K562 (cell line): ENCODE results near the gene HNRNPM. TPM values are rescaled to one million over a fixed set of nuclear protein-coding genes. Genes with fewer than 3 reads are reported as not detected.

Experiments used
- ATAC-seq: fragments of 200-7000 bp; cut with Tn5 transposase; 3 replicates; pipeline ENCODE4 v1.9.1; 2020; ENCODE audit warnings: moderate library complexity
- BruUV-seq: library from RNA; stranded (reverse); fragments of 400-500 nt; replicated peaks from 2 replicates; lab custom pipeline; 2021; lab: Mats Ljungman, UMichigan
- CTCF ChIA-PET: fragments of 300-600 bp; formaldehyde crosslinking; extraction: SDS; loops from one replicate; lab custom pipeline; 2021; ENCODE audit warnings: low intra/inter-chr PET ratio; lab: Yijun Ruan, JAX
- POLR2A ChIA-PET: fragments of 300-600, 350-650 bp; sonication (Branson Sonifier 250); formaldehyde crosslinking; extraction: SDS; loops from one replicate; lab custom pipeline; 2021; ENCODE audit warnings: antibody characterized with exemption, inconsistent platforms; lab: Yijun Ruan, JAX
- DNase-seq, 4 experiments: peaks; one replicate each; pipeline versions ENCODE4 v3.0.0 to v3.0.0-alpha.2; 2011 to 2018; ENCODE audit warnings: low spot score in 3 of 4, mixed read lengths in 3 of 4; ENCODE audit errors: extremely low read depth in 1 of 4
- FAIRE-seq: peaks from 2 replicates; lab custom pipeline; 2011; peaks lifted over from hg19 to GRCh38; lab: Jason Lieb, UNC
- H2AFZ ChIP-seq: 2 replicates; pipeline ENCODE4 v1.6.0; 2011; ENCODE audit warnings: low read depth, low read length, control low read depth, inconsistent platforms
- H3K27ac ChIP-seq: fragments of 200-600 bp; 3 replicates; pipeline ENCODE4 v1.8.0; 2011; ENCODE audit warnings: low read depth, mild to moderate bottlenecking, control low read depth, inconsistent platforms, low read length, moderate library complexity, mixed read lengths; ENCODE audit errors: extremely low read depth
- H3K27me3 ChIP-seq, 2 experiments: fragments of 300-600 bp in 1 of 2; 2 replicates in 1 of 2; 3 replicates in 1 of 2; pipeline versions ENCODE4 v1.6.0 to v1.8.0; 2011; ENCODE audit warnings: inconsistent platforms in 2 of 2, low read length in 2 of 2, mild to moderate bottlenecking in 1 of 2, mixed read lengths in 1 of 2, moderate library complexity in 1 of 2; ENCODE audit not compliant: control insufficient read depth in 2 of 2, insufficient read depth in 2 of 2
- H3K36me3 ChIP-seq: fragments of 300-600 bp; 3 replicates; pipeline ENCODE4 v1.8.0; 2011; ENCODE audit warnings: mild to moderate bottlenecking, low read length, inconsistent platforms; ENCODE audit not compliant: control insufficient read depth, insufficient read depth
- H3K4me1 ChIP-seq, 2 experiments: fragments of 200-600 bp in 1 of 2; replicated peaks in 1 of 2; 2 replicates in 1 of 2; 3 replicates in 1 of 2; pipeline versions ENCODE4 v1.5.1 to v1.8.0; 2011; ENCODE audit warnings: inconsistent platforms in 2 of 2, low read length in 2 of 2, mild to moderate bottlenecking in 1 of 2, mixed read lengths in 1 of 2, moderate library complexity in 1 of 2; ENCODE audit not compliant: control insufficient read depth in 2 of 2, insufficient read depth in 2 of 2
- H3K4me2 ChIP-seq: 2 replicates; pipeline ENCODE4 v1.6.1; 2011; ENCODE audit warnings: low read length, control low read depth, inconsistent platforms, mixed read lengths; ENCODE audit not compliant: insufficient read depth
- H3K4me3 ChIP-seq: fragments of 200-600 bp; sonication (generic), shearing (Covaris generic); 2 replicates; pipeline ENCODE4 v1.5.1; 2016; ENCODE audit warnings: control low read depth, inconsistent platforms
- H3K79me2 ChIP-seq: fragments of 200-600 bp; 3 replicates; pipeline ENCODE4 v1.8.0; 2011; ENCODE audit warnings: low read length, inconsistent platforms; ENCODE audit not compliant: control insufficient read depth, insufficient read depth
- H3K9ac ChIP-seq, 2 experiments: 2 replicates each; pipeline versions ENCODE4 v1.6.0 to v1.6.1; 2011; ENCODE audit warnings: low read depth in 2 of 2, low read length in 2 of 2, control low read depth in 1 of 2, inconsistent platforms in 1 of 2, mild to moderate bottlenecking in 1 of 2, mixed read lengths in 1 of 2; ENCODE audit not compliant: insufficient read depth in 1 of 2
- H3K9me1 ChIP-seq: one replicate; pipeline ENCODE4 v1.6.0; 2011; ENCODE audit warnings: inconsistent platforms, mild to moderate bottlenecking, low read length, moderate library complexity; ENCODE audit not compliant: control insufficient read depth, insufficient read depth
- H3K9me3 ChIP-seq: replicated peaks from 2 replicates; pipeline ENCODE4 v1.5.1; 2011; ENCODE audit warnings: low read depth, low read length, inconsistent platforms; ENCODE audit not compliant: control insufficient read depth, insufficient read depth
- H4K20me1 ChIP-seq: replicated peaks from 2 replicates; pipeline ENCODE4 v1.6.1; 2011; ENCODE audit warnings: low read length, inconsistent platforms, mixed read lengths; ENCODE audit not compliant: control insufficient read depth, insufficient read depth
- BMI1 ChIP-seq: fragments of 150-350 bp; IDR thresholded peaks from 2 replicates; pipeline ENCODE4 v1.6.1; 2014; ENCODE audit warnings: low read length
- DMBX1 ChIP-seq: fragments of 250-450 bp; sonication (Bioruptor Pico); IDR thresholded peaks from 2 replicates; pipeline ENCODE4 v1.8.0; 2022; ENCODE audit warnings: inconsistent platforms, mild to moderate bottlenecking, moderate library complexity, borderline replicate concordance
- FOSL1 ChIP-seq: fragments of 200-800 bp; sonication (Bioruptor generic); conservative IDR thresholded peaks from 2 replicates; pipeline ENCODE4 v1.6.1; 2016; ENCODE audit warnings: missing genetic modification characterization, missing compliant biosample characterization
- GATAD2A ChIP-seq: fragments of 450-650 bp; IDR thresholded peaks from 2 replicates; pipeline ENCODE4 v1.6.1; 2017
- HSF4 ChIP-seq: fragments of 250-450 bp; sonication (Bioruptor Pico); IDR thresholded peaks from 2 replicates; pipeline ENCODE4 v2.1.2; 2022; ENCODE audit warnings: mild to moderate bottlenecking, moderate library complexity, borderline replicate concordance
- NBN ChIP-seq: fragments of 450-650 bp; IDR thresholded peaks from 2 replicates; pipeline ENCODE4 v1.6.1; 2016; ENCODE audit warnings: low read depth, mild to moderate bottlenecking
- NR2F6 ChIP-seq: fragments of 450-650 bp; formaldehyde crosslinking; IDR thresholded peaks from 2 replicates; pipeline ENCODE4 v1.4.0; 2020; ENCODE audit warnings: mild to moderate bottlenecking
- PTBP1 ChIP-seq: fragments of 200-400 bp; formaldehyde crosslinking; IDR thresholded peaks from 2 replicates; pipeline ENCODE4 v1.6.1; 2017; ENCODE audit warnings: low read depth, low read length
- RBM17 ChIP-seq: fragments of 200-400 bp; formaldehyde crosslinking; IDR thresholded peaks from 2 replicates; pipeline ENCODE4 v1.6.1; 2017; ENCODE audit warnings: low read depth, mild to moderate bottlenecking, low read length, borderline replicate concordance
- SIX5 ChIP-seq, 2 experiments: IDR thresholded peaks; 2 replicates each; pipeline ENCODE4 v1.6.1; 2011; ENCODE audit warnings: low read length in 2 of 2, borderline replicate concordance in 1 of 2, low read depth in 1 of 2, mild to moderate bottlenecking in 1 of 2, moderate library complexity in 1 of 2; ENCODE audit not compliant: insufficient read depth in 1 of 2
- SMAD1 ChIP-seq: fragments of 150-350 bp; IDR thresholded peaks from 2 replicates; pipeline ENCODE4 v1.6.1; 2014; ENCODE audit warnings: low read length, low read depth; ENCODE audit not compliant: partially characterized antibody
- YBX1 ChIP-seq: fragments of 450-650 bp; IDR thresholded peaks from 2 replicates; pipeline ENCODE4 v1.7.1; 2016; ENCODE audit warnings: mild to moderate bottlenecking
- ZNF121 ChIP-seq: sonication (generic); formaldehyde crosslinking; conservative IDR thresholded peaks from 2 replicates; pipeline ENCODE4 v1.8.0; 2022; ENCODE audit warnings: missing genetic modification reagents
- ZNF589 ChIP-seq: fragments of 200-800 bp; sonication (Bioruptor generic); IDR thresholded peaks from 2 replicates; pipeline ENCODE4 v1.6.1; 2016; ENCODE audit warnings: low read depth, missing genetic modification characterization, missing compliant biosample characterization
- ZNF699 ChIP-seq: fragments of 250-450 bp; sonication (Bioruptor Pico); IDR thresholded peaks from 2 replicates; pipeline ENCODE4 v1.8.0; 2021; ENCODE audit warnings: mild to moderate bottlenecking, moderate library complexity; ENCODE audit not compliant: insufficient replicate concordance
- WGBS: fragments of 100-300 bp; shearing (Covaris generic); methylation state at CpG from one replicate; pipeline ENCODE4 v1.1.6; 2016; ENCODE audit warnings: low coverage, mixed read lengths; ENCODE audit not compliant: insufficient coverage; ENCODE audit errors: missing lambda C conversion rate; 5-methylcytosine and 5-hydroxymethylcytosine counted together
- in situ Hi-C: fragments of 300-500 bp; cut with MboI; formaldehyde crosslinking; loops from 4 replicates; pipeline ENCODE4 v1.15.0; 2018; ENCODE audit warnings: inconsistent platforms, mixed read lengths
- intact Hi-C: fragments of 100-400 bp; cut with micrococcal nuclease; formaldehyde crosslinking; loops from 2 replicates; pipeline ENCODE4 v1.14.2; 2022
- polyA plus RNA-seq, 8 experiments: library from polyadenylated mRNA; depleted of rRNA in 4 of 8; stranded (reverse) in 5 of 8; unstranded in 3 of 8; fragments of >200 nt; fragmentation: Nextera tagmentation in 2 of 8; fragmentation: Illumina TruSeq in 1 of 8; extraction: Ambion mirVana in 2 of 8; extraction: Trizol in 1 of 8; gene quantifications; 2 replicates each; pipeline versions ENCODE4 v1.2.1 to v1.2.3, GENCODE V29; 2011 to 2014; ENCODE audit warnings: inconsistent platforms in 1 of 8, missing spikeins in 1 of 8
- total RNA-seq, 7 experiments: library from RNA; depleted of rRNA in 6 of 7; stranded (reverse); fragments of >200 nt in 6 of 7; fragmentation: Illumina TruSeq in 2 of 7; extraction: Trizol in 2 of 7; gene quantifications; 2 replicates each; pipeline versions ENCODE4 v1.2.1 to v1.2.3, GENCODE V29; 2011 to 2021; ENCODE audit warnings: low replicate concordance in 1 of 7
- TF ChIP-seq, protein P1 (sequence below): fragments of 250-450 bp; sonication (Bioruptor Pico); IDR thresholded peaks from 2 replicates; pipeline ENCODE4 v1.8.0; 2021; ENCODE audit warnings: moderate library complexity, mild to moderate bottlenecking, inconsistent platforms
- TF ChIP-seq, protein P2 (sequence below): sonication (generic); formaldehyde crosslinking; IDR thresholded peaks from 2 replicates; pipeline ENCODE4 v1.8.1; 2023; ENCODE audit warnings: mild to moderate bottlenecking, missing genetic modification reagents
- TF ChIP-seq, protein P3 (sequence below): sonication (generic); formaldehyde crosslinking; IDR thresholded peaks from 2 replicates; pipeline ENCODE4 v1.8.0; 2023; ENCODE audit warnings: mild to moderate bottlenecking, missing genetic modification reagents

HNRNPM gene
- total and polyA plus RNA-seq, 9 of the 15 experiments (the other 6 are each of a cell fraction or from before 2014, with no cell fraction given) = 11.1 to 340 (median 195) TPM

DNA sequence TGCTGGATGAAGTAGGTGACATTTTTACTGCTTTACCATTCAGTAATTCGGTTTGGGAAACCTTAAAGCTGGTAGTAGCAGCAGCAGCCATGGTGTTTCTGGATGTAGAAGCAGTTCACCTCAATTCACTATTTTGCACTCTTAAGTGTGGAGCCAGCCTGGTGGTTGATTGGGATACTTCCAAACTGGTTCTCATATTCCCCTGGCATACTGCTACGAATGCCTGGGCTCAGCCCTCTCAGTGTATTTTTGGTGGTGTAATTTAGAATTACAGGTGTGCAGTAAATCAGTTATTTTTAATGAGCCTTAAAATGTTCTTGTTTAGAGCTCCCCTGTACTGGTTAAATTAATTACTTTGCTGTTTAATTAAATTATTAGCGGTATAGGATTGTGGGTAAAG, 12.4 kb downstream of the HNRNPM start (continued):
- TF ChIP-seq, protein P1, sequence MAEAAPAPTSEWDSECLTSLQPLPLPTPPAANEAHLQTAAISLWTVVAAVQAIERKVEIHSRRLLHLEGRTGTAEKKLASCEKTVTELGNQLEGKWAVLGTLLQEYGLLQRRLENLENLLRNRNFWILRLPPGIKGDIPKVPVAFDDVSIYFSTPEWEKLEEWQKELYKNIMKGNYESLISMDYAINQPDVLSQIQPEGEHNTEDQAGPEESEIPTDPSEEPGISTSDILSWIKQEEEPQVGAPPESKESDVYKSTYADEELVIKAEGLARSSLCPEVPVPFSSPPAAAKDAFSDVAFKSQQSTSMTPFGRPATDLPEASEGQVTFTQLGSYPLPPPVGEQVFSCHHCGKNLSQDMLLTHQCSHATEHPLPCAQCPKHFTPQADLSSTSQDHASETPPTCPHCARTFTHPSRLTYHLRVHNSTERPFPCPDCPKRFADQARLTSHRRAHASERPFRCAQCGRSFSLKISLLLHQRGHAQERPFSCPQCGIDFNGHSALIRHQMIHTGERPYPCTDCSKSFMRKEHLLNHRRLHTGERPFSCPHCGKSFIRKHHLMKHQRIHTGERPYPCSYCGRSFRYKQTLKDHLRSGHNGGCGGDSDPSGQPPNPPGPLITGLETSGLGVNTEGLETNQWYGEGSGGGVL (CRISPR knock-in tag) = no peak
- TF ChIP-seq RBM17 = no peak
- no peak for TF ChIP-seq DMBX1 (CRISPR knock-in tag)
- TF ChIP-seq GATAD2A = no peak

DNA sequence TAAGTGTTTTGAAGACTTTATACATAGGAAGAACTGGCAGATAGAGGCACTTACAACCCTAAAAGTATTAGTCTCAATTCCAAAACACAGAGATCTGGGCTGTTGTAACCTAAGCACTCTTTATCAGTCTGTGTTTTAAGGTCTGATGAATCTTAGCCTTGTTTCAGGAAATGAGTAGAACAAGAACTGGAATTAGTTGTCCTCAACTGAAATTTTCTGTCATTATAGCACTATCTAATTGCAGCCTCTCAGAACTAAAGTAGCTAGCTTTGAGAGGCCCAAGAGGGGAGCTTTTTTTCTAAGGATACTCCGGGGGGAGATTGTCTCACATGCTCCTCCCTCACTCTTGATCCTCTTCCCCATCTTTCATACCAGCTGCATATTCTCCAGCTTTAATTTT, 13.1 kb downstream of the HNRNPM start:
- 58% methylated on average over 1 of the region's 1 CpG for WGBS
- Histone ChIP-seq H4K20me1 (peaks cover 86% of the 10 kb centered on the region), H3K36me3 (peaks cover 100% of the 10 kb centered on the region)
- TF ChIP-seq ZNF589 (CRISPR knock-in tag) (no peak), BMI1 (no peak), SIX5 (IDR thresholded peaks at IDR 0.05; ENCODE audit: borderline replicate concordance in 1 of 2, insufficient read depth in 1 of 2, low read depth in 1 of 2, low read length in 2 of 2) (no peak), FOSL1 (tag) (no peak), ZNF121 (CRISPR knock-in tag) (no peak), HSF4 (CRISPR knock-in tag) (no peak), NR2F6 (CRISPR knock-in tag) (no peak), PTBP1 (no peak), NBN (no peak), YBX1 (no peak), SMAD1 (no peak), ZNF699 (CRISPR knock-in tag) (no peak)
- TF ChIP-seq, protein P2, sequence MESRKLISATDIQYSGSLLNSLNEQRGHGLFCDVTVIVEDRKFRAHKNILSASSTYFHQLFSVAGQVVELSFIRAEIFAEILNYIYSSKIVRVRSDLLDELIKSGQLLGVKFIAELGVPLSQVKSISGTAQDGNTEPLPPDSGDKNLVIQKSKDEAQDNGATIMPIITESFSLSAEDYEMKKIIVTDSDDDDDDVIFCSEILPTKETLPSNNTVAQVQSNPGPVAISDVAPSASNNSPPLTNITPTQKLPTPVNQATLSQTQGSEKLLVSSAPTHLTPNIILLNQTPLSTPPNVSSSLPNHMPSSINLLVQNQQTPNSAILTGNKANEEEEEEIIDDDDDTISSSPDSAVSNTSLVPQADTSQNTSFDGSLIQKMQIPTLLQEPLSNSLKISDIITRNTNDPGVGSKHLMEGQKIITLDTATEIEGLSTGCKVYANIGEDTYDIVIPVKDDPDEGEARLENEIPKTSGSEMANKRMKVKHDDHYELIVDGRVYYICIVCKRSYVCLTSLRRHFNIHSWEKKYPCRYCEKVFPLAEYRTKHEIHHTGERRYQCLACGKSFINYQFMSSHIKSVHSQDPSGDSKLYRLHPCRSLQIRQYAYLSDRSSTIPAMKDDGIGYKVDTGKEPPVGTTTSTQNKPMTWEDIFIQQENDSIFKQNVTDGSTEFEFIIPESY (CRISPR knock-in tag) = no peak
- TF ChIP-seq, protein P3, sequence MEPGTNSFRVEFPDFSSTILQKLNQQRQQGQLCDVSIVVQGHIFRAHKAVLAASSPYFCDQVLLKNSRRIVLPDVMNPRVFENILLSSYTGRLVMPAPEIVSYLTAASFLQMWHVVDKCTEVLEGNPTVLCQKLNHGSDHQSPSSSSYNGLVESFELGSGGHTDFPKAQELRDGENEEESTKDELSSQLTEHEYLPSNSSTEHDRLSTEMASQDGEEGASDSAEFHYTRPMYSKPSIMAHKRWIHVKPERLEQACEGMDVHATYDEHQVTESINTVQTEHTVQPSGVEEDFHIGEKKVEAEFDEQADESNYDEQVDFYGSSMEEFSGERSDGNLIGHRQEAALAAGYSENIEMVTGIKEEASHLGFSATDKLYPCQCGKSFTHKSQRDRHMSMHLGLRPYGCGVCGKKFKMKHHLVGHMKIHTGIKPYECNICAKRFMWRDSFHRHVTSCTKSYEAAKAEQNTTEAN (CRISPR knock-in tag) = no peak

More for the DNA sequence above, 13.1 kb downstream of the HNRNPM start:
- no peak overlapping the region for H3K4me3 ChIP-seq
- H3K79me2 ChIP-seq = peaks cover 100% of the 10 kb centered on the region
- intact Hi-C loops = no loop called here
- FAIRE-seq (no peak), DNase-seq (no peak), ATAC-seq (no peak)
- H2AFZ ChIP-seq = no peak overlapping the region
- no peaks in the 10 kb centered on the region for H3K9me1 ChIP-seq
- POLR2A ChIA-PET = interaction anchor here (0.8 to 3.5 kb wide), 7 partner anchors 10 to 104 kb away, joined by 3 to 31 read pairs (median 3); no protein-coding TSS in a partner anchor
- H3K4me2 ChIP-seq = no peak overlapping the region
- H3K9me3 ChIP-seq = no peaks in the 10 kb centered on the region
- H3K4me1 ChIP-seq = no peaks in the 10 kb centered on the region; a peak in 1 of 5 replicates
- H3K27me3 ChIP-seq = no peaks in the 10 kb centered on the region
- no TSS peak for BruUV-seq
- H3K27ac ChIP-seq = no peak overlapping the region
- in situ Hi-C loops = no loop called here
- CTCF ChIA-PET = no interaction called here
- no peak overlapping the region for H3K9ac ChIP-seq
